Esophagus squamous epithelium (tissue), 5 donors: ENCODE measurements around the gene TPSD1. TPM values are rescaled to one million over a fixed set of nuclear protein-coding genes. Genes with fewer than 3 reads are reported as not detected.
"Not testable (repeated sequence)": the region's sequence is repeated elsewhere in the genome, so short reads cannot be mapped to it uniquely, and the experiment has no call there.

Experiments used
- DNase-seq: peaks from one replicate; lab custom pipeline; 2025; lab: John Stamatoyannopoulos, UW
- H3K27ac ChIP-seq, 4 donors: fragments of 200-600 bp; sonication (generic); one replicate each; pipeline ENCODE4 v1.5.1; 2016 to 2019; ENCODE audit warnings: mild to moderate bottlenecking in 1 of 4
- H3K27me3 ChIP-seq, 4 donors: fragments of 200-600 bp; sonication (generic); 1 replicate in 3 of 4; 2 replicates in 1 of 4; pipeline versions ENCODE4 v1.5.1 to v1.6.0; 2017 to 2021; ENCODE audit warnings: antibody characterized with exemption in 1 of 4
- H3K36me3 ChIP-seq, 3 donors: fragments of 200-600 bp; sonication (generic); one replicate each; pipeline ENCODE4 v1.5.1; 2016 to 2019
- H3K4me1 ChIP-seq, 3 donors: fragments of 200-600 bp; sonication (generic); one replicate each; pipeline ENCODE4 v1.5.1; 2017 to 2019
- H3K4me3 ChIP-seq, 4 donors: fragments of 200-600 bp; sonication (generic); 1 replicate in 3 of 4; 2 replicates in 1 of 4; pipeline ENCODE4 v1.5.1; 2016 to 2019; ENCODE audit warnings: mild to moderate bottlenecking in 2 of 4, moderate library complexity in 1 of 4
- H3K9me3 ChIP-seq, 3 donors: fragments of 200-600 bp; sonication (generic); one replicate each; pipeline ENCODE4 v1.5.1; 2016 to 2019
- POLR2A ChIP-seq, 4 donors: fragments of 450-650 bp; IDR thresholded peaks; one replicate each; pipeline ENCODE4 v1.6.1; 2017; ENCODE audit warnings: antibody characterized with exemption in 4 of 4, mild to moderate bottlenecking in 4 of 4, moderate library complexity in 3 of 4
- WGBS, 2 donors: methylation state at CpG; one replicate each; pipeline ENCODE4 v1.1.5; 2018; 5-methylcytosine and 5-hydroxymethylcytosine counted together
- intact Hi-C: fragments of 100-400 bp; cut with DNase I; formaldehyde crosslinking; loops from one replicate; pipeline ENCODE4 v1.15.0; 2022
- total RNA-seq, 4 donors: library from RNA; depleted of rRNA; stranded (reverse); fragments of >200 nt; gene quantifications; one replicate each; pipeline ENCODE4 v1.1.0, GENCODE V29; 2016
- TF ChIP-seq, protein P1 (sequence below), 6 experiments: fragments of 450-650 bp in 4 of 6; fragments of 200-600 bp in 2 of 6; sonication (generic) in 2 of 6; IDR thresholded peaks; one replicate each; pipeline ENCODE4 v1.5.1; 2016 to 2019; ENCODE audit warnings: antibody characterized with exemption in 6 of 6, mild to moderate bottlenecking in 4 of 6, moderate library complexity in 4 of 6
- donor health status: DM: yes; HTN: yes; CAD: no.

The TPSD1 gene
- total RNA-seq, 4 donors from 2014 or later, result 0.91 to 5.9 TPM; not detected in 2

DNA sequence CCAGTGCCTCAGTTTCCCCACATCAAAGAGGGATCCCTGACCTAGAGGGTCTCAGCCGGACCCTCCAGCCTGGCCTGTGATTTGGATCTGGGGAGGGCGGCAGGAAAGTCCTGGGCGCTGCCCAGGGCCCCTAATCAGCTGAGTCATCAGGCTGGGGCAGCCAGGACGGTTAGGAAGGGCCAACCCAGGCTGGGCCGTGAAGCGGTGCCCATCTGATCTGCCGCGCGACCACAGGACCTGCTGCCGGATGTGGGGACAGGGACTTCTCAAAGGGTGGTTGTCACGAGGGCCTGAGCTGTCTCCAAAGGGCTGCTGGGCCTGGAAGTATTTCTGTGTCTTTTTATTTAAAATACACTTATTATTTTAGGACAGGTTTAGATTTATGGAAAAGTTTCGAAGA lies 11.0 kb upstream of the TPSD1 start:
- H3K36me3 ChIP-seq, result no peaks in the 10 kb centered on the region
- H3K27ac ChIP-seq, result no peak overlapping the region
- intact Hi-C loops, result no loop called here
- no peaks in the 10 kb centered on the region for H3K4me1 ChIP-seq
- no peak for TF ChIP-seq POLR2A (IDR thresholded peaks at IDR 0.05)
- TF ChIP-seq, protein P1, sequence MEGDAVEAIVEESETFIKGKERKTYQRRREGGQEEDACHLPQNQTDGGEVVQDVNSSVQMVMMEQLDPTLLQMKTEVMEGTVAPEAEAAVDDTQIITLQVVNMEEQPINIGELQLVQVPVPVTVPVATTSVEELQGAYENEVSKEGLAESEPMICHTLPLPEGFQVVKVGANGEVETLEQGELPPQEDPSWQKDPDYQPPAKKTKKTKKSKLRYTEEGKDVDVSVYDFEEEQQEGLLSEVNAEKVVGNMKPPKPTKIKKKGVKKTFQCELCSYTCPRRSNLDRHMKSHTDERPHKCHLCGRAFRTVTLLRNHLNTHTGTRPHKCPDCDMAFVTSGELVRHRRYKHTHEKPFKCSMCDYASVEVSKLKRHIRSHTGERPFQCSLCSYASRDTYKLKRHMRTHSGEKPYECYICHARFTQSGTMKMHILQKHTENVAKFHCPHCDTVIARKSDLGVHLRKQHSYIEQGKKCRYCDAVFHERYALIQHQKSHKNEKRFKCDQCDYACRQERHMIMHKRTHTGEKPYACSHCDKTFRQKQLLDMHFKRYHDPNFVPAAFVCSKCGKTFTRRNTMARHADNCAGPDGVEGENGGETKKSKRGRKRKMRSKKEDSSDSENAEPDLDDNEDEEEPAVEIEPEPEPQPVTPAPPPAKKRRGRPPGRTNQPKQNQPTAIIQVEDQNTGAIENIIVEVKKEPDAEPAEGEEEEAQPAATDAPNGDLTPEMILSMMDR (IDR thresholded peaks at IDR 0.05), result no peak
- H3K9me3 ChIP-seq, result no peaks in the 10 kb centered on the region
- peaks cover 0 to 39% (median 0%) of the 10 kb centered on the region in 4 donors for H3K27me3 ChIP-seq
- WGBS, 2 donors, result 63 to 67% methylated on average over 6 to 9 of the region's 12 CpGs
- no peak for DNase-seq
- H3K4me3 ChIP-seq, result no peak overlapping the region

DNA sequence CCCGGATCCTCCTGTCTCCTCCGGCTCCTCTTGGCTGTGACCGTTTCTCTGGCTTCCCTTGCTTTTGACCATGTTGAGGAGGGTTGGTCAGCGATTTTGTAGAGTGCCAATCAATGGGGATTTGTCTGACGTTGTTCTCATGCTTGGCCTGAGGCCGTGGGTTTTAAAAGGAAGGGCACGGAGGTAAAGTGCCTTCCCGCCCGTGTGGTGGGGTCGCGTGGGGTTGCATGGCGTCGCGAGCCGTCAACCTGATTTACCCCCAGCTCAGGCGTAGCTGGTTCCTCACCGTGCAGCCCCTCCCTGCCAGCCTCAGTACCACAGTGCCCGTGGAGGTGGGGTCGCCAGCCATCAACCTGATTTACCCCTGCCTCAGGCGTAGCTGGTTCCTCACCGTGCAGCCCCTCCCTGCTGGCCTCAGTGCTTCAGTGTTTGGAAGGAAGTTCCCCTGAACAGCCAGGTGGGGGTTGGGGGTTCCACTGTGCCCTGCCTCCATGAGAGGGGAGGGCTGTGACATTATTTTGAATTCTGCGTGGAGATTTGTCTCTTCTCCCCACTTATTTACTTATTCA lies 10.3 kb upstream of the TPSD1 start:
- no peaks in the 10 kb centered on the region for H3K4me1 ChIP-seq

DNA sequence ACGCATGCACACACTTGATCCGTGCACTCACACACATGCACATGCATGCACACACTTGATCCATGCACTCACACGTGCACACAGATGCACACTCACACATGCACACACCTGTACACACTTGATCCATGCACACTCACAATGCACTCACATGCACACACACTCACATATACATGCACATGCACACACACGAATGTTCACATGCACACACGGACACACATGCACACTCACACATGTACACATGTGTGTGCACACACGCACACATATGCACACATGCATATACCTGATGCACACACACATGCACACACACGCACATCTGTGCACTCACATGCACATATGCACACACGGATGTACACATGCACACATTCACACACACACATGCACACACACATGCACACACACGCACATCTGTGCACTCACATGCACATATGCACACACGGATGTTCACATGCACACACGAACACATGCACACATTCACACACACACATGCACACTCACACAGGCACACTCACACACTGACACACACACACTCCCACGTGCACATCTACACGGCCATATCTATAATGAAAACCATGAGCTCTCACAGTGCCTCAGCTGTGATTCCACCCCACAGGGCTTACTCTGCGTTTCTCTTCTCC lies 7.8 kb upstream of the TPSD1 start:
- peaks cover 0 to 39% (median 0%) of the 10 kb centered on the region in 4 donors for H3K27me3 ChIP-seq
- H3K36me3 ChIP-seq, H3K4me3 ChIP-seq, H3K9me3 ChIP-seq, DNase-seq, H3K4me1 ChIP-seq, H3K27ac ChIP-seq, intact Hi-C loops: not testable (repeated sequence)
- WGBS, 2 donors, result 79 to 81% methylated on average over 11 to 14 of the region's 14 CpGs

More for the DNA sequence above, 10.3 kb upstream of the TPSD1 start:
- TF ChIP-seq POLR2A (IDR thresholded peaks at IDR 0.05), result no peak
- TF ChIP-seq, protein P1 (IDR thresholded peaks at IDR 0.05), result no peak
- no peaks in the 10 kb centered on the region for H3K36me3 ChIP-seq
- no peak overlapping the region for H3K4me3 ChIP-seq
- no peak for DNase-seq
- peaks cover 0 to 39% (median 0%) of the 10 kb centered on the region in 4 donors for H3K27me3 ChIP-seq
- no peak overlapping the region for H3K27ac ChIP-seq
- 47 to 54% methylated on average over 14 to 18 of the region's 22 CpGs for WGBS, 2 donors
- H3K9me3 ChIP-seq, result no peaks in the 10 kb centered on the region
- intact Hi-C loops, result no loop called here

DNA sequence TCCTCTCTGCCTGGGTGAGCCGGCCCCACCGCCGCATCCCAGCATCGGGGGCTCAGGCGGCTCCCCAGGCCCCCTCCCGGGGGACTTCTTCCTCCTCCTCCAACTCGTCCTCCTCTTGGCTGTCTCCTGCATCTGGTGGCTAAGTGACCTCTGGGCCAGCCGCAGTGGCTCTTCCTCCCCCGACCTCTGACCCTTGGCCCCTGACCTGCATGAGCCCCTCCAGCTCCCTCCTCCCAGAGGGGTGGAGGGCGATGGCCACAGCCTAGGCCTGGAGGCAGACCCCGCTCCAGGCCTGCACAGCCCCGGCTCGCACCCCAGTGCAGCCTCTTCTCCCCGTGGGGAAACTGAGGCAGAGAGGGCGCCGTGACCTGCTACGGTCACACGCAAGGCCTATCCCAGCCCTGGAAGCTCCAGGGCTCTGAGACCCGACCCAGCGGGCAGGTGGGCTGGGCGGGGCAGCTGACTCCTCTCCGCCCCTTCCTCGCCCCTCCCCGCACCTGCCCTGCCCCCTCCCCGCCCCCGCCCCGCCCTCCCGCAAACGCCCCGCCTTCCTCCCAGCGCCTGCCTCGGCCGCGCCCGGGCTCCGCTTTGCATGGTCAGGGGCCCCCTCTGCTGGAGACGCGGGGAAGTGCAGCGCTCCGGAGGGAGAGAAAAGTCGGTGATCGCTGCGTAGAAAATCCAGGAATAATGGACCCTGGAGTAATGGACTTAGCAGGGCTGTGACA lies 6.7 kb upstream of the TPSD1 start:
- H3K4me3 ChIP-seq, H3K27ac ChIP-seq, DNase-seq, intact Hi-C loops, H3K9me3 ChIP-seq, H3K4me1 ChIP-seq, H3K36me3 ChIP-seq: not testable (repeated sequence)
- peaks cover 0 to 33% (median 0%) of the 10 kb centered on the region in 4 donors for H3K27me3 ChIP-seq
- no CpG with 5 or more reads among the region's 43 CpGs for WGBS, 2 donors

DNA sequence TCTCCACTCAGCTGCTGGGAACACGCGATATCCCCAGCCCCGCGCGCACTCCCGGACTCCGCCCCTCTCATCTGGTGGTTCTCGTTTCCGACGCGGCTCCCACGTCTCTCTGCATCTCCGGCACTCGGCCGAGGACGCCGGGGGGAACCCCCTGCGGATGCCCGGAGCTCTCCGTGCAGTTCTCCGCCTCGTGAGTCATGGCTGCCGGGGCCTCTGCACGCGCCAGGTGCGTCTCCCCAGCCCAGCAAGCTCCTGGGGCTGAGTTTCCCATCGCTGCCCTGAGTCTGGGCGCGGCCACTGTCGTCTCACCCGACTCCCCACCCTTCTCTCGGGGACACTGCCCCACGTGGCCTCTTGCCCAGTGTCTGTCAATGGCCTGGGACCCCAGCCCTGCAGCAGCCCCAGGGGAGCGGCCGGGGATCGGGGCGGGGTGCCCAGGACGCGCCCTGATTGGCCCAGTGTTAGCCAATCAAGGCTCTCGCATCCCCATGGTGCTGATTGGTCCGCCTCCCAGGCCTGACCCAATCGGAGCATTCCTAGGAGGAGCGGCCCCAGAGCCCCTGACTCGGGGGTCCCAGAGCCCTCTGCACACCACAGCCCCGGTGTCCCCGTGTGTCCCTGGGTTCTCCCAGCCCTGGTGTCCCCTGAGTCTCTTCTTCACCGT lies 2.0 kb upstream of the TPSD1 start:
- H3K4me3 ChIP-seq, H3K9me3 ChIP-seq, H3K36me3 ChIP-seq, intact Hi-C loops, H3K27ac ChIP-seq, H3K4me1 ChIP-seq, DNase-seq: not testable (repeated sequence)
- peaks cover 0 to 37% (median 0%) of the 10 kb centered on the region in 4 donors for H3K27me3 ChIP-seq
- no CpG with 5 or more reads among the region's 47 CpGs for WGBS, 2 donors

DNA sequence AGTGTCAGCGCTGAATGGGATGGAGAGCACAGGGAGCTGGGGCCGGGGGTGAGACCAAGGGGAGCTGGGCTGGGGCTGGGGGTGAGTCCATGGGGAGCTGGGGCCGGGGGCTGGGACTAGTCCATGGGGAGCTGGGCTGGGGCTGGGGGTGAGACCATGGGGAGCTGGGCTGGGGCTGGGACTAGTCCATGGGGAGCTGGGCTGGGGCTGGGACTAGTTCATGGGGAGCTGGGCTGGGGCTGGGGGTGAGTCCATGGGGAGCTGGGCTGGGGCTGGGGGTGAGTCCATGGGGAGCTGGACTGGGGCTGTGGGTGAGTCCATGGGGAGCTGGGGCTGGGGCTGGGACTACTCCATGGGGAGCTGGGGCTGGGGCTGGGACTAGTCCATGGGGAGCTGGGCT lies 1.0 kb upstream of the TPSD1 start:
- DNase-seq, H3K36me3 ChIP-seq, H3K9me3 ChIP-seq, H3K4me3 ChIP-seq, intact Hi-C loops, H3K27ac ChIP-seq: not testable (repeated sequence)
- WGBS, 2 donors, result no CpG with 5 or more reads among the region's 3 CpGs
- Histone ChIP-seq H3K4me1 (peaks cover 5 to 11% (median 9%) of the 10 kb centered on the region in 3 donors), H3K27me3 (peaks cover 0 to 44% (median 8%) of the 10 kb centered on the region in 4 donors)

DNA sequence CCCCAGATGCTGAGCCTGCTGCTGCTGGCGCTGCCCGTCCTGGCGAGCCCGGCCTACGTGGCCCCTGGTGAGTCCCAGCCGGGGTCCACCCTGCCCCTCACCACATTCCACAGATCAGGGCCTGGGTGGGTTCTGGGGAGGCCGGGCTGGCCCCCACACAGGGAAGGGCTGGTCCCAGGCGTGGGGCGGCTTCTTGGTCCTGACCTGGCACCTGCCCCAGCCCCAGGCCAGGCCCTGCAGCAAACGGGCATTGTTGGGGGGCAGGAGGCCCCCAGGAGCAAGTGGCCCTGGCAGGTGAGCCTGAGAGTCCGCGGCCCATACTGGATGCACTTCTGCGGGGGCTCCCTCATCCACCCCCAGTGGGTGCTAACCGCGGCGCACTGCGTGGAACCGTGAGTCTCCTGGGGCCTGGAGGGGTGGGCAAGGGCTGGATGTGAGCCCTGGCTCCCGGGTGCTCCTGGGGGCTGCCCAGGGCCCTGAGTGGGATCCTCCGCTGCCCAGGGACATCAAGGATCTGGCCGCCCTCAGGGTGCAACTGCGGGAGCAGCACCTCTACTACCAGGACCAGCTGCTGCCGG lies 516 bp downstream of the TPSD1 start:
- H3K27ac ChIP-seq, intact Hi-C loops, H3K9me3 ChIP-seq, H3K4me3 ChIP-seq, H3K36me3 ChIP-seq, DNase-seq: not testable (repeated sequence)
- WGBS, 2 donors, result no CpG with 5 or more reads among the region's 23 CpGs
- peaks cover 5 to 15% (median 9%) of the 10 kb centered on the region in 3 donors for H3K4me1 ChIP-seq
- H3K27me3 ChIP-seq, result peaks cover 0 to 60% (median 18%) of the 10 kb centered on the region in 4 donors
